Measurements from ENCODE around the gene PLEK. TPM values are rescaled to one million over a fixed set of nuclear protein-coding genes. Genes with fewer than 3 reads are reported as not detected.

Gene PLEK
- total RNA-seq, 1 donor from 2014 or later = 9.4 TPM

GRCh38 chr2:68411397-68412126 is 46.5 kb downstream of the PLEK start:
- Histone ChIP-seq H3K36me3 (ENCODE audit: control insufficient read depth in 3 of 3, insufficient read depth in 3 of 3, low read length in 3 of 3) (no peaks in the 10 kb centered on the region), H3K4me1 (ENCODE audit: control insufficient read depth in 3 of 3, insufficient read depth in 3 of 3, low read length in 3 of 3) (no peaks in the 10 kb centered on the region), H3K9ac (ENCODE audit: low read depth in 1 of 3, low read length in 3 of 3) (no peak overlapping the region), H3K4me3 (ENCODE audit: low read length in 3 of 3) (no peak overlapping the region), H3K9me3 (ENCODE audit: control insufficient read depth in 3 of 3, low read length in 3 of 3) (no peaks in the 10 kb centered on the region), H3K27ac (ENCODE audit: low read depth, low read length) (no peak overlapping the region), H3K27me3 (ENCODE audit: control insufficient read depth in 3 of 3, insufficient read depth in 3 of 3, low read length in 3 of 3) (no peaks in the 10 kb centered on the region)

GRCh38 chr2:68412127-68412819 is 47.2 kb downstream of the PLEK start:
- H3K27me3 ChIP-seq (ENCODE audit: control insufficient read depth in 3 of 3, insufficient read depth in 3 of 3, low read length in 3 of 3) = no peaks in the 10 kb centered on the region
- no peak overlapping the region for H3K27ac ChIP-seq (ENCODE audit: low read depth, low read length)
- H3K4me1 ChIP-seq (ENCODE audit: control insufficient read depth in 3 of 3, insufficient read depth in 3 of 3, low read length in 3 of 3) = no peaks in the 10 kb centered on the region
- H3K9me3 ChIP-seq (ENCODE audit: control insufficient read depth in 3 of 3, low read length in 3 of 3) = no peaks in the 10 kb centered on the region
- no peaks in the 10 kb centered on the region for H3K36me3 ChIP-seq (ENCODE audit: control insufficient read depth in 3 of 3, insufficient read depth in 3 of 3, low read length in 3 of 3)
- H3K4me3 ChIP-seq (ENCODE audit: low read length in 3 of 3) = no peak overlapping the region
- H3K9ac ChIP-seq (ENCODE audit: low read depth in 1 of 3, low read length in 3 of 3) = no peak overlapping the region

- no peak overlapping the region for H3K27ac ChIP-seq (ENCODE audit: low read depth, low read length)
- H3K9ac ChIP-seq (ENCODE audit: low read depth in 1 of 3, low read length in 3 of 3) = no peak overlapping the region
- no peaks in the 10 kb centered on the region for H3K4me1 ChIP-seq (ENCODE audit: control insufficient read depth in 3 of 3, insufficient read depth in 3 of 3, low read length in 3 of 3)
- no peaks in the 10 kb centered on the region for H3K9me3 ChIP-seq (ENCODE audit: control insufficient read depth in 3 of 3, low read length in 3 of 3)
- no peaks in the 10 kb centered on the region for H3K36me3 ChIP-seq (ENCODE audit: control insufficient read depth in 3 of 3, insufficient read depth in 3 of 3, low read length in 3 of 3)
- no peaks in the 10 kb centered on the region for H3K27me3 ChIP-seq (ENCODE audit: control insufficient read depth in 3 of 3, insufficient read depth in 3 of 3, low read length in 3 of 3)
- no peak overlapping the region for H3K4me3 ChIP-seq (ENCODE audit: low read length in 3 of 3)
Observed at GRCh38 chr2:68413466-68413865, 48.4 kb downstream of the PLEK start.

- no peaks in the 10 kb centered on the region for H3K9me3 ChIP-seq (ENCODE audit: control insufficient read depth in 3 of 3, low read length in 3 of 3)
- no peaks in the 10 kb centered on the region for H3K36me3 ChIP-seq (ENCODE audit: control insufficient read depth in 3 of 3, insufficient read depth in 3 of 3, low read length in 3 of 3)
- no peaks in the 10 kb centered on the region for H3K27me3 ChIP-seq (ENCODE audit: control insufficient read depth in 3 of 3, insufficient read depth in 3 of 3, low read length in 3 of 3)
- no peak overlapping the region for H3K4me3 ChIP-seq (ENCODE audit: low read length in 3 of 3)
- H3K9ac ChIP-seq (ENCODE audit: low read depth in 1 of 3, low read length in 3 of 3) = no peak overlapping the region
- no peak overlapping the region for H3K27ac ChIP-seq (ENCODE audit: low read depth, low read length)
- no peaks in the 10 kb centered on the region for H3K4me1 ChIP-seq (ENCODE audit: control insufficient read depth in 3 of 3, insufficient read depth in 3 of 3, low read length in 3 of 3)
Observed at GRCh38 chr2:68414452-68414851, 49.4 kb downstream of the PLEK start.

- Histone ChIP-seq H3K36me3 (ENCODE audit: control insufficient read depth in 3 of 3, insufficient read depth in 3 of 3, low read length in 3 of 3) (no peaks in the 10 kb centered on the region), H3K9me3 (ENCODE audit: control insufficient read depth in 3 of 3, low read length in 3 of 3) (no peaks in the 10 kb centered on the region), H3K27me3 (ENCODE audit: control insufficient read depth in 3 of 3, insufficient read depth in 3 of 3, low read length in 3 of 3) (no peaks in the 10 kb centered on the region), H3K4me3 (ENCODE audit: low read length in 3 of 3) (no peak overlapping the region), H3K9ac (ENCODE audit: low read depth in 1 of 3, low read length in 3 of 3) (no peak overlapping the region), H3K4me1 (ENCODE audit: control insufficient read depth in 3 of 3, insufficient read depth in 3 of 3, low read length in 3 of 3) (no peaks in the 10 kb centered on the region), H3K27ac (ENCODE audit: low read depth, low read length) (no peak overlapping the region)
Observed at GRCh38 chr2:68414876-68415275, 49.8 kb downstream of the PLEK start.

- no peaks in the 10 kb centered on the region for H3K9me3 ChIP-seq (ENCODE audit: control insufficient read depth in 3 of 3, low read length in 3 of 3)
- H3K27me3 ChIP-seq (ENCODE audit: control insufficient read depth in 3 of 3, insufficient read depth in 3 of 3, low read length in 3 of 3) = no peaks in the 10 kb centered on the region
- no peak overlapping the region for H3K27ac ChIP-seq (ENCODE audit: low read depth, low read length)
- no peak overlapping the region for H3K4me3 ChIP-seq (ENCODE audit: low read length in 3 of 3)
- no peak overlapping the region for H3K9ac ChIP-seq (ENCODE audit: low read depth in 1 of 3, low read length in 3 of 3)
- no peaks in the 10 kb centered on the region for H3K36me3 ChIP-seq (ENCODE audit: control insufficient read depth in 3 of 3, insufficient read depth in 3 of 3, low read length in 3 of 3)
- H3K4me1 ChIP-seq (ENCODE audit: control insufficient read depth in 3 of 3, insufficient read depth in 3 of 3, low read length in 3 of 3) = no peaks in the 10 kb centered on the region
Observed at GRCh38 chr2:68415521-68415920, 50.4 kb downstream of the PLEK start.

GRCh38 chr2:68416081-68416675 is 51.1 kb downstream of the PLEK start:
- H3K27me3 ChIP-seq (ENCODE audit: control insufficient read depth in 3 of 3, insufficient read depth in 3 of 3, low read length in 3 of 3) = no peaks in the 10 kb centered on the region
- no peaks in the 10 kb centered on the region for H3K36me3 ChIP-seq (ENCODE audit: control insufficient read depth in 3 of 3, insufficient read depth in 3 of 3, low read length in 3 of 3)
- H3K27ac ChIP-seq (ENCODE audit: low read depth, low read length) = no peak overlapping the region
- H3K9me3 ChIP-seq (ENCODE audit: control insufficient read depth in 3 of 3, low read length in 3 of 3) = no peaks in the 10 kb centered on the region
- H3K9ac ChIP-seq (ENCODE audit: low read depth in 1 of 3, low read length in 3 of 3) = no peak overlapping the region
- no peaks in the 10 kb centered on the region for H3K4me1 ChIP-seq (ENCODE audit: control insufficient read depth in 3 of 3, insufficient read depth in 3 of 3, low read length in 3 of 3)
- H3K4me3 ChIP-seq (ENCODE audit: low read length in 3 of 3) = no peak overlapping the region

- Histone ChIP-seq H3K27ac (ENCODE audit: low read depth, low read length) (no peak overlapping the region), H3K4me3 (ENCODE audit: low read length in 3 of 3) (no peak overlapping the region), H3K27me3 (ENCODE audit: control insufficient read depth in 3 of 3, insufficient read depth in 3 of 3, low read length in 3 of 3) (no peaks in the 10 kb centered on the region), H3K4me1 (ENCODE audit: control insufficient read depth in 3 of 3, insufficient read depth in 3 of 3, low read length in 3 of 3) (no peaks in the 10 kb centered on the region), H3K36me3 (ENCODE audit: control insufficient read depth in 3 of 3, insufficient read depth in 3 of 3, low read length in 3 of 3) (no peaks in the 10 kb centered on the region), H3K9me3 (ENCODE audit: control insufficient read depth in 3 of 3, low read length in 3 of 3) (no peaks in the 10 kb centered on the region), H3K9ac (ENCODE audit: low read depth in 1 of 3, low read length in 3 of 3) (no peak overlapping the region)
Observed at GRCh38 chr2:68417926-68418325, 52.8 kb downstream of the PLEK start.

- Histone ChIP-seq H3K9ac (ENCODE audit: low read depth in 1 of 3, low read length in 3 of 3) (no peak overlapping the region), H3K36me3 (ENCODE audit: control insufficient read depth in 3 of 3, insufficient read depth in 3 of 3, low read length in 3 of 3) (no peaks in the 10 kb centered on the region), H3K9me3 (ENCODE audit: control insufficient read depth in 3 of 3, low read length in 3 of 3) (no peaks in the 10 kb centered on the region), H3K27me3 (ENCODE audit: control insufficient read depth in 3 of 3, insufficient read depth in 3 of 3, low read length in 3 of 3) (no peaks in the 10 kb centered on the region), H3K4me1 (ENCODE audit: control insufficient read depth in 3 of 3, insufficient read depth in 3 of 3, low read length in 3 of 3) (no peaks in the 10 kb centered on the region), H3K4me3 (ENCODE audit: low read length in 3 of 3) (no peak overlapping the region), H3K27ac (ENCODE audit: low read depth, low read length) (no peak overlapping the region)
Observed at GRCh38 chr2:68418419-68418818, 53.3 kb downstream of the PLEK start.

- H3K4me3 ChIP-seq (ENCODE audit: low read length in 3 of 3) = no peak overlapping the region
- no peak overlapping the region for H3K27ac ChIP-seq (ENCODE audit: low read depth, low read length)
- H3K9me3 ChIP-seq (ENCODE audit: control insufficient read depth in 3 of 3, low read length in 3 of 3) = no peaks in the 10 kb centered on the region
- H3K36me3 ChIP-seq (ENCODE audit: control insufficient read depth in 3 of 3, insufficient read depth in 3 of 3, low read length in 3 of 3) = no peaks in the 10 kb centered on the region
- H3K9ac ChIP-seq (ENCODE audit: low read depth in 1 of 3, low read length in 3 of 3) = no peak overlapping the region
- H3K4me1 ChIP-seq (ENCODE audit: control insufficient read depth in 3 of 3, insufficient read depth in 3 of 3, low read length in 3 of 3) = no peaks in the 10 kb centered on the region
- no peaks in the 10 kb centered on the region for H3K27me3 ChIP-seq (ENCODE audit: control insufficient read depth in 3 of 3, insufficient read depth in 3 of 3, low read length in 3 of 3)
Observed at GRCh38 chr2:68418855-68419254, 53.8 kb downstream of the PLEK start.

Measured in skeletal muscle tissue (tissue), 4 donors.